ENCODE results near the gene CDS1.
"Not testable (repeated sequence)": the region's sequence is repeated elsewhere in the genome, so short reads cannot be mapped to it uniquely, and the experiment has no call there.

The CDS1 gene

DNA sequence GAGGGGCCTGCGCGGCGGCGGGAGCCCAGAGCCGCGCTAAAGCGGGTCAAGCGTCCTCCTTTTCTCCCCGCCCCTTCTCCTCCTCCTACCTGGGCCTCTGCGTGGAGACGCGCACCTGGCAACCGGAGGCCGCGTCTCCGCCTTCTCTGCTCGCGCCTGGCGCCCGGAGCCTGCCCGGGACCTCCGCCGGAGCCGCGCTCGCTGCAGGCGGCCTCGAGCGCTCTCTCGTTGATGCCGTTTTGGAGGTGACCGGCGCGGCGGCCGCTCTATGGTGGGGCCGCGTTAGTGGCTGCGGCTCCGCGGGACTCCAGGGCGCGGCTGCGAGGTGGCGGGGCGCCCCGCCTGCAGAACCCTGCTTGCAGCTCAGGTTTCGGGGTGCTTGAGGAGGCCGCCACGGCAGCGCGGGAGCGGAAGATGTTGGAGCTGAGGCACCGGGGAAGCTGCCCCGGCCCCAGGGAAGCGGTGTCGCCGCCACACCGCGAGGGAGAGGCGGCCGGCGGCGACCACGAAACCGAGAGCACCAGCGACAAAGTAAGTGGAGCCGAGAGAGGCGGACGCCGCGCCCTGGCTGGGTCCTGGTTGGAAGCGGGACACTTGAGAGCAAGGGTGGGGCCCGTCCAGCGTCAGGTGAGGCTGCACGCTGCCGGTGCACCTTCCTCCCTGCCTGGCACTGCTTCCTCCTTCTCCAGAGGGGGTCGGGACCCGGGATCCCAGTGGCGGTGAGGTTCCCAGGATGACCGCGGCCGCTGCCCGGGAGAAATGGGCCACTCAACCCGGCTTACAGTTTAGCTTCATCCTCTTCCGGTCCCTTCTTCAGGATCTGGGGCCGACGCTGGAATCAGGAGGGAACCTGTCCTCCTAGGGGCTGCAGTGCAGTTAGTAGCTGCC is at the start of gene CDS1:
CDS1 (plus strand) TSS at position 140 of the 888 bp plus-strand sequence; CDS start at position 415, 275 bp downstream.
- DNase-seq (ENCODE audit: low spot score), result no peak

DNA sequence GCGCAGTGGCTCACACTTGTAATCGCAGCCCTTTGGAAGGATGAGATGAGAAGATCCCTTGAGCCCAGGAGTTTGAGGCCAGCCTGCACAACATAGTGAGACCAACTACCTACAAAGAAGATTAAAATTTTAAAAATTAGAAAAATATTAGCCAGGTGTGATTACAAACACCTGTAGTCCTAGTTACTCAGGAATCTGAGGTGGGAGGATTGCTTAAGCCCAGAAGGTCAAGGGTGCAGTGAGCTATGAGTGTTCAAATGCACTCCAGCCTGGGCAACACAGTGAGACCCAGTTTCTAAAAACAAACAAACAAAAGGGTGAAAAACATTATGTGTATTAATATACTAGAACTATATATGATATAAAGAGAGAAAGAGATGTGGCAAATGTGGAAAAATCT is 47.0 kb upstream of the CDS1 start:
- no peak for DNase-seq (ENCODE audit: low spot score)

DNA sequence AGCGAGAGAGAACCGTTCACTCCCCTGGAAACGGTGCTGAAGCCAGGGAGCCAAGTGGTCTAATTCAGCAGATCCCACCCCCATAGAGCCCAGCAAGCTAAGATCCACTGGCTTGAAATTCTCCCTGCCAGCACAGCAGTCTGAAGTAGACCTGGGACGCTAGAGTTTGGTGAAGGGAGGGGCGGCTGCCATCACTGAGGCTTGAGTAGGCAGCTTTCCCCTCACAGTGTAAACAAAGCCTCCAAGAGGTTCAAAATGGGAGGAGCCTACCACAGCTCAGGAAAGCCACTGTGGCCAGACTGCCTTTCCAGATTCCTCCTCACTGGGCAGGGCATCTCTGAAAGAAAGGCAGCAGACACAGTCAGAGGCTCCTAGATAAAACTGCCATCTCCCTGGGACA is 37.8 kb upstream of the CDS1 start:
- DNase-seq (ENCODE audit: low spot score), result no peak

DNA sequence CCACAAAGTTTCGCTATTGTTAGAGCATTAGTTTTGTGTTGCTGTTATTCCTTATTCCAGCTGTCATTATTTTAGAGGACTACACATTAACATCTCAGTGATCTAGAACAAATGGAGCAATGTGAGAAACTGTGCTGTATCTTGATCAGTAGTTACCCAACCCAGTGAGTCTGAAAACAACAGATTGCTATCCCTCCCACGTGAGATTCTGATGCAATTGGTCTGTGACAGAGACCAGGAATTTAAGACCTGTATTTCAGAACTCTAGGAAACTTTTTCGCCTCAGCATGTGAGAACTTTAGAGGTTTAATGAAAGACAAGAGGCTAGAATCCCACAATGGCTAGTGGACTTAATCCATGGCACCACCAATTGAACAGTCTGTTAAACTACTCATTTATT is 35.7 kb upstream of the CDS1 start:
- no peak for DNase-seq (ENCODE audit: low spot score)

DNA sequence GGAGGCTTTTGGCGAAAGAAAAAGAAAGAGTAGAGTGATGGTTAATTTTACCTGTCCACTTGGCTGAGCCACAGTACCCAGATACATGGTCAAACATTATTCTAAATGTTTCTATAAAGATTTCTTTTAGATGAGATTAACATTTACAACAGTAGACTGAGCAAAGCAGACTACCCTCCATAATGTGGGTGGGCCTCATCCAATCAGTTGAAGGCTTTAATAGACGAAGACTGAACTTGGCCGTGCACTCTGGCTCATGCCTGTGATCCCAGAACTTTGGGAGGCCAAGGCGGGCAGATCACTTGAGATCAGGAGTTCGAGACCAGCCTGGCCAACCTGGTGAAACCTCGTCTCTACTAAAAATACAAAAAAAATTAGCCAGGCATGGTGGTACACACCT is 33.7 kb upstream of the CDS1 start:
- not testable (repeated sequence) for DNase-seq (ENCODE audit: low spot score)

DNA sequence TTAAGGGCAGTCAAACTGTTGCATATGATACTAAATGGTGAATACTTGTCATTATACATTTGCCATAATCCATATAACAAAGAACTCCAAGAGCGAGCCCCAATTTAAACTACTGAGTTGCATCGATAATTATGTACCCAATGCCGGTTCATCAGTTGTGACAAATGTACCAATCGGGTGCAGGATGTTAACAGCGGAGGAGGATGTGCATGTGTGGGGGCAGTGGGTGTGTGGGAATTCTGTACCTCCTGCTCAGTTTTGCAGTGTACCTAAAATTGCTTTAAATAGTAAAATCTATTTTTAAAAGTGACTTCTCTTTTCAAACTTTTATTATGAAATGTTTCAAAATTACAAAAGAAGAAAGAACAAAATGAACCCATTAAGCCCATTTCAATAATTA is 20.8 kb upstream of the CDS1 start:
- DNase-seq (ENCODE audit: low spot score), result no peak

DNA sequence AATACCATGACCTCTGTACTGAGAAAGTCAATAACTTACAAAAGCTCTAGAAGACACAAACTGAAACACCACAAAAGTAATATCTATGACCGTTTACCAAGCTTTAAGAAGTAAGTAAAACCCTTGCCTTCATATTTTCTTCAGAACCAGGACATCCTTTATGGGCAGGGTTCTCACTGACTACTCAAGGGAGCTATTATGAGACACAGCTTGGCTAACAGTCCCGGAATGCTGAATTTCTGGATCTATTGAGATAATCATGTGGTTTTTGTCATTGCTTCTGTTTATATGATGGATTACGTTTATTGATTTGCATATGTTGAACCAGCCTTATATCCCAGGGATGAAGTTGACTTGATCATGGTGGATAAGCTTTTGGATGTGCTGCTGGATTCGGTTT is 19.9 kb upstream of the CDS1 start:
- DNase-seq (ENCODE audit: low spot score), result no peak

DNA sequence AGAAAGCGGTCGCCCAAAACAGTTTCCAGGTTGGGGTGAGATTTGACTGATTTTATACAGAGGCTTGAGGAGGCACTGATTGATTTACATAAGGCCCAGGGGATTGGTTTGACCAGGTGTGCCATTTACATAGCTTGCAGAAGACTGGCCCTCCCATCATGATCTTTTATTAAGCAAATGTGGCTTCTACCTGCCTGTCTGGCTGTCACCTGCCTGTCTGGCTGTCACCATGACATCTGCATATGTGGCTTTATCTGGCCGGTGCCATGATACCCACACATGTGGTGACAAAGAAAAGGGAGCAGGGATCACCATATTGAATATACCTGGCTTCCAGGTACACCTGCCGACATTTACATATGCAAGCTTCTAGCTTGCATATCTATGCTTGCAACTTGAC is 17.0 kb upstream of the CDS1 start:
- DNase-seq (ENCODE audit: low spot score), result no peak

DNA sequence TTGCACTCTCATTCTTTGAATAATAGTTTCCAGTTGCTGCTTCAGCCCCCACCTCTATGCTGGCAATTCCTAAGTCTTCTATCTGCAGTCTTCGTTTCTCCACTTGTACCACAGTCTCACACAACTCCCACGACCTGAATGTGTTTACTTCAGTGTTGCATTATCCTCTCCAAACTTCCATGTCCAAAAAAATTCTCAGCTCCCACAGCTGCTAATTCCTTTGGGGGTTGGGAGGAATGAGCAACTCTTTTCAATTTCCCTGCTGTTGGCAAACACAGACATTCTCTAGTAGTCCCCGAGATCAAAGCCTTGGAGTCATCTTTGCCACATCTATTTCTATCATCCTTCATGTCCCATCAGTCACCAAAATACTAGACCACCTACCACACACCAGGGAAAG is 14.4 kb upstream of the CDS1 start:
- DNase-seq (ENCODE audit: low spot score), result no peak

DNA sequence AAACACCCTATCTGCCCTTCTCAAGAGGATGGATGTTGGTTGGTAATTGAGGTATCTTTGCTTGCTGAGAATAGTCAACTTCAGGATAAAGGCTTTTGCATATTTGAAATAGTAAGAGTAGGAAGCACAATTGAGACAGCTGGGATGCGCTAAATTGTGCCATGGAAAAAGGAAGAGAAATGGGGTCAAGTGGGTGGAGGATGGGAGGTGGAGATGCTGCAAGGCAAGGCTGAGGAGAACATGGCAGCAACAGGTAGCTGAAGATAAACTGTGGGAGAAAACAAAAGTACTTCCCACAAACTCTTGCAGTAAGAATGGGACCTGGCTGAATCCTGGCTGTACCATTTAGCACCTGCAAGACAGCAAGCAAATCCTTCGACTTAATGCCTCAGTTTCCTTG is 13.9 kb upstream of the CDS1 start:
- DNase-seq (ENCODE audit: low spot score), result no peak

DNA sequence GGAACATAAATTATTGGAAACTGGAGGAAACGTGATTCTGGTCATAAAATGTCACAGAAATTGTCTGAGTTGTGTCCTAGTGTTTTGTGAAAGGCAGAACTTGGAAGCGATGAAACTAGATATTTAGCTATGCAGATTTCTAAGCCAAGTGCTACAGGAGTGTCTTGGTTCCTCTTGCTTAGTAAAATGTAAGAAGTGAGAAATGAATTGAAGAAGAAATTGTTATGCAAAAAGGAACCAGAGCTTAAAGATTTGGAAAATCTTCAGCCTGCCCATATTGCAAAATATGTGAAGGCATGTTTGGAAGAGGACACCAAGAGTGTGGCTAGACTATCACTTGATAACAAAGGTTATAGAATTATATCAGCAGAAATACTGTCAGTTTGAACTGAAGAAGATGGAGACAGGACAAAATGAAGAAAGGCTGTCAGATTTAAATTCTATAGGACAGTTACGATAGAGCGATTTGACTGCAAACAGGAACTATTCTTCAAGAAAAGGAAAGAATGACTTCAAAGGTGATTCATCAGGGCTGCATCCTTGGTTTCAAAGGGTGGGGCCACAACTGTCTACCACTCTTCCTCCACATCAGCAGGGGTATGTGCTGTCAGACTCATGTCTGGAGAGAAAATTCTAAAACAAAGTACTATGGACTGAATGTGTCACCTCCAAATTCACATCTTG is 9.4 kb upstream of the CDS1 start:
- DNase-seq (ENCODE audit: low spot score), result no peak

DNA sequence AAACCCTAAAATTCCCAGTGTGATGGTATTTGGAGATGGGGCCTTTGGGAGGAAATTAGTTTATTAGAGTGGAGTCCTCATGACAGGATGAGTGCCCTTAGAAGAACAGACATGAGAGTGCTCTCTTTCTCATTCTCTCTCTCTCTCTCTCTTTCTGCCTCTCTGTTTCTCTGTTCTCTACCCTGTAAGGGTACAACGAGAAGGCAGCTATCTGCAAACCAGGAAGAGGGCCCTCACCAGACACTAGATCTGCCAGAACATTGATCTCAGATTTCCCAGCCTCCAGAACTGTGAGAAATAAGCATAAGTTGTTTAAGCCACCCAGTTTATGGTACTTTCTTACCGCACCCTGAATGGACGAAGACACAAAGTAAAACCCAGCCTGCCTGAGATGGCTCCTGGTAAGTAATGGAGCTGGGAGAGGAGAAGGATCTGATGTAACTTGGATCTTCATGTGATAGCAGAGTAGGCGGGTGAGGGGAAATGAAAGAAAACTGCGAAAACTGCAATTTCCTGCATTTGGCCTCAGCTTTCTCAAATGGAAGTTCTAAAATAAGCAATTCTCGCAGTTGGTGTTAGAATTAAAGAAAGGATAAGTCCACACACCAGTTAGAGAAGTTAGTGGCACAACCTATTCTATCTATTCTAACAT is 8.7 kb upstream of the CDS1 start:
- peak; percentile 40 for DNase-seq (ENCODE audit: low spot score)

DNA sequence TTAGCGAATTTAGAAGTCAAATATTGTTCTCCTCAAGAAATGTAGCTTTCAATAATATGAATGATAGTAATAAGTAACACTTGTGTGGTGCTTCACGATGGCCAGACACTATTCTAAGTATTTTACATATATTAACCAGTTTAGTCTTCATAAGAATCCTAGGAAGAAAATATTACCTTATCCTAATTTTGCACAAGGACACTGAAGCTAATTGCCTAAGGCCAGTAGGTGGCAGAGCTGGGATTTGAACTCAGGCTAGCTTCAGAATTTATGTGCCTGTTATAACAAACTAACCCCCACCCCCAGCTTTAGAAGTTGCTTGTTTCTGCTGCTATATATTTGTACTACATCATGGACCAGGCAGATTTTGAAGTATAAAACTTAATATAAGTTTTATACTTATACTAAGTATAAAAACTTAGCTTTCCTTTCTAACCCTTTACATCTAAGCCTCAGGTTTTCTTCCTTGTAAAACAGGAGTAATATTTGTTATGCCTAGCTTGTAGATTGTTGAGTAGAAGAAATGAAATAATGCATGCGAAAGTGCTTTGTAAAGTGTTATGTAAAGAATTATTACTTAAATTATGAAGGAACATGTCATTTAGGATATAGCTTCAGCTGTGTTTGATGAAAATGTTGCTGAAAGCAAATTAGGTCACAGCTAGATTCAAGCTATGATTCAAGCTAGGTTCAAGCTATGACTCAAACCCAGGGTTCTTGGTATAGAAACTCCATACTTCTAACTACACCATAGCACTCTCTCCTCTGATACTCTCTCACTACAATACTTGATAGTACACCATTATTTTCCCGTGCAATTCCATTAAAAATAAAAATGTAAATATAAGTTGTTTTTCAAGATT is 4.2 kb upstream of the CDS1 start:
- peak; percentile 34 for DNase-seq (ENCODE audit: low spot score)

DNA sequence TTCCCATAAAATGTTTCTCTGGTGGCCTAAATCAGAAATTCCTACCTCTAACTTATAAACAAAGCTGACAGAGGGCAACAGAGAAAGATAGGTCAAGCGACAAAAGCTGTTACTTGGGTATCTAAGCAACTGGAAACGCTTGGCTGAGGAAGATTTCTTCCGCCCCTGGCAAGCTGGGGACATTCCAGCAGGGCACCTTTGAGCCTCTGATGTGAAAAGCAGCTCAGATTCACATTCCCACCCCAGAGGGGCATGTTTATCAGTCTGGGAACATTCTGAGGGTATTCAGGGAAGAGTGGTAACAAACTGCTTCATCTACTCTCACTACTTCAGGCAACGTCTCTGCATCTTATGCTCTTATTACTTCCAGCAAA is 3.5 kb upstream of the CDS1 start:
- no peak for DNase-seq (ENCODE audit: low spot score)

DNA sequence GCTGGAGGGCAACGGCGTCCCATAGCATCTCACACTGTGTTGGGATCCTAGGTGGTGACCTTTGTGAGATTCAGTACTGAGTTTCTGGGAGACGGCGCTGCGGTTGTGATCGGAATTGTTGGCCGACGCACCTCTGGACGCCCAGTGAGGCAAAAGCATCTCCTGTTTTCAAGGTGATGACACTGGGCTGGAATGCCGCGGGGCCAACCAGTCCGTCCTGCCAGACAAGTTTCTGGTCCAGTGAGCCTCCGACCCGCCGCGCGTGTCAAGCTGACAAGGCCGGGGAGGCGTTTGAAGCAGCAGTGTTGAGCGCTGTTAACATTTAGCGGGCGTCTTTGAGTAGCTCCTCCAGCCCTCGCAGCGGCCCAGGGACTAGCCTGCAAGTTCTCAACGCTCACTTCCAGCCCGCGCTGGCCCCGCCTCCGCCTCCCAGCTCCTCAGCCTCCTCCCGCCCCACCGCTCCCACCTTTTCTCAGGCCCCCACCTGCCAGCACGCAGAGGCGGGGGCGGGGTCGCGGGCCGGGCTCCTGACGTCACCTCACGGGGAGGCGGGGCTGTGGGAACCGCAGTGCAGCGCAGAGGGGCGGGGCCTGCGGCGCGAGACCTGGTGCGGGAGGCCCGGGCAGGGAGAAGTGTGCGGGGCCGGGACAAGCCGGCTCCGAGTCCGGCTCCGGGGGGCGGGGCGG is 482 bp upstream of the CDS1 start:
- peak; percentile 76 for DNase-seq (ENCODE audit: low spot score)

DNA sequence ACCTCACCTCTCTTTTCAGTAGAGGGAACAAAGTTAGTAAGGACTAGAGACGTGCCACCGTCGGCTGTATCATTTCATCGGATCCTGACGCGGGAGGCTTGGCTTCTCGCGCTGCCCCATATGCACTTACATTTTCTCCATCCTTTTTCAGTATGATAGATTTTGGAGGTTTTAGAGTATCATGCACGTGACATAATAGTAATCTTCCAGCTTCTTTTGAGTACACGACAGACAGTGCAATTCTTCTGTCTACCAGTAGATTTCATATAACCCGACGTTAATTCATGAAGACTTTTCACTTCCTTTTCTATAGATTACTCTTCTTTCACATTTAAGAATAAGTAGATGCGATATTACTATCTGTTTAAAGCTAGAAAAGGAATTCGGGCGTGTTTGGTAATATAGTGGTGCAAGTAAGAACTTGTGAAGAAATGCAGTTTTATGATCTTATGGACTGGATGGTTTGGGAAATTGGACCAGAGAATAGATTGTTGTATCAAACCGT is 1.0 kb downstream of the CDS1 start:
- DNase-seq (ENCODE audit: low spot score), result no peak

DNA sequence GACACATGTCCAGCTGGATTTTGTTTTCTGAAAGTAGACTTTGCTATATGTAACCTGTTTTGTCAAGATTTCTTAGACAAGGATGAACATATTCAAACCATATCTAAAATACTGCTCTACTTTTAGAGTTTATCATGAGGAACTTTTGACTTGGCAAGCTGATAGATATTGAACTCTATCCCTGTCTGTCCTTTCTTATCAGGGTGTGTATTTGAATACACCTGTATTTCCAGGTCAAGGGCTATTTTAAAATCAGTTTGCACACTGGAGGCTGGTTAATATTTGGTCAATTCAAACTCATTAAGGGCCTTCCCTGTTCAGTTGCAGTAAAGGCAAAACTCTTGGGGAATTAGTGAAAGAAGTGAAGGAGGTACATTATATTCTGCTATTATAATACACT is 2.3 kb downstream of the CDS1 start:
- no peak for DNase-seq (ENCODE audit: low spot score)

DNA sequence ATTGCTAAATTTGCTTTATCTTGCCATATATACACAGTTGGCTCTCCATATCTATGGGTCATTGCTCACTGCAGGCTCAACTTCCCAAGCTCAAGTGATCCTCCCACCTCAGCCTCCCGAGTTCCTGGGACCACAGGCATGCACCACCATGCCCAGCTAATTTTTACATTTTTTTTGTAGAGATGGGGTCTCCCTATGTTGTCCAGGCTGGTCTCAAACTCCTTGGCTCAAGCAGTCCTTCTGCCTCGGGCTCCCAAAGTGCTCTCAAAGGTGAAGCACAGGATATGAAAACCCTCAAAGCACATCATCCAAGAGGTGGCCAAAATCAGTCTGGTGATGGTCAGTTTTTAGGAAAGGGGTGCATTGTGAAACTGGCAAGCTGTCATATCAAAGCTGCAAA is 11.8 kb downstream of the CDS1 start:
- no peak for DNase-seq (ENCODE audit: low spot score)

DNA sequence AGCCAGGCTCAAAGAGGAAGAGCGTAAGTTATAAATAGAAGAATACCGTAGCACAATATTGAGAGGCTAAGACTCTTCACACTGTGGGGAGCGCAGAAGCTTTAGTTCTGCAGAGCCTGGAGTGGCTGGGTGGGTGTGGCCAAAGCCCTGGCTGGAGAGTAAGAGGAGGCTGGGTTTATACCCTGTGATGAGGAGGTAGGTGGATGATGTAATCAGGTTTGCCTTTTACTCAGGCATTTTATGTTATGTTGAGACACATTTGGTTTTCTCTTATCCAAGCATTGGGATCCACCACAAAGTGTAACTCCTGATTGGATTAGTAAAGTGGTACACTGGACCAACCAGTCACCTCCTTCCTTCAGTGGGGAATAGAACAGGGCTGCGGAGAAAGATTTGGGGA is 13.9 kb downstream of the CDS1 start:
- no peak for DNase-seq (ENCODE audit: low spot score)

DNA sequence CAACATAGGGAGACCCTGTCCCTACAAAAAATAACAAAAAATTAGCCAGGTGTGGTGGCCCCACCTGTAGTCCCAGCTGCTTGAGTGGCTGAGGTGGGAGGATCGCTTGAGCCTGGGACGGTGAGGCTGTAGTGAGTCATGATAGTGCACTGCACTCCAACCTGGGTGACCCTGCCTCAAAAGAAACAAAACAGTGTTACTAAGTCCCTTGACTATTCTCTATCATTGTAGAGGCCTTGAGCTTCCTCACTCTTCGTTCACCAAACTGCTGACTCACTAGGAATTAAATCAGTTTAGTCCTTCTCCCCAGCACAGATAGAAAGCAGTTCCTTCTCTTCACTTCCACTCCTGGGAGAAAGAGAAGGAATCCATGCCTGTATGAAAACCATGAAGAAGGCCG is 14.5 kb downstream of the CDS1 start:
- no peak for DNase-seq (ENCODE audit: low spot score)

DNA sequence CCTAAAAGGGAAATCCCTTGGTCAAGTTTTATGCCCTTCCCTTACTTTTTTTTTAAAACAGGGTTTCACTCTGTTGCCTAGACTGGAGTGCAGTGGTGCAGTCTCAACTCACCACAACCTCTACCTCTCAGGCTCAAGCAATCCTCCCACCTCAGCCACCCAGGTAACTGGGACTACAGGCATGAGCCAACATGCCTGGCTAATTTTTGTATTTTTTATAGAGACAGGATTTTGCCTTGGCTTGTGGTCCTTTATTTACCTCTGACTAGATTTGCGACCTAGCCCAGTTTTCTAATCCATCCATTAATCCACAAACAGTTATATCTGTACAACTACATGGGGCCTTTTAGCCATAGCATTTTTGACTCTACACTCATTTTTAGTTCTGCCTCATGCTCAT is 23.7 kb downstream of the CDS1 start:
- no peak for DNase-seq (ENCODE audit: low spot score)

Measured in globus pallidus (tissue), 1 donor.